HuH-7 (cell line): ENCODE measurements around the gene UBTD2.
A peak's percentile ranks its signal among the peaks of the same experiment; 100 is the strongest.
"Not testable (repeated sequence)": the region's sequence is repeated elsewhere in the genome, so short reads cannot be mapped to it uniquely, and the experiment has no call there.

Experiments used
- DNase-seq: peaks from one replicate; pipeline ENCODE4 v3.0.0; 2011; ENCODE audit warnings: low spot score

The UBTD2 gene

DNA sequence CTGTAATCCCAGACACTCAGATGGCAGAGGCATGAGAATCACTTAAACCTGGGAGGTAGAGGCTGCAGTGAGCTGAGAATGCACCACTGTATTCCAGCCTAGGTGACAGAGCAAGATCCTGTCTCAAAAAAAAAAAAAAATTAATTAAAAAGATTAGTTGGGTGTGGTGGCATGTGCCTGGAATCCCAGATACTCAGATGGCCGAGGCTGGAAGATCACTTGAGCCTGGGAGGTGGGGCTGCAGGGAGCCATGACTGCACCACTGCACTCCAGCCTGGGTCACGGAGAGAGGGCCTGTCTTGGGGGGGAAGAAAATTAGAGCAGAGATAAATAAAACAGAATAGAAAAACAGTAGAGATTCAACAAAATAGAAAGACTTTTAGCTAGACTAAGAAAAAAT is 34.9 kb downstream of the UBTD2 start:
- DNase-seq: no peak

DNA sequence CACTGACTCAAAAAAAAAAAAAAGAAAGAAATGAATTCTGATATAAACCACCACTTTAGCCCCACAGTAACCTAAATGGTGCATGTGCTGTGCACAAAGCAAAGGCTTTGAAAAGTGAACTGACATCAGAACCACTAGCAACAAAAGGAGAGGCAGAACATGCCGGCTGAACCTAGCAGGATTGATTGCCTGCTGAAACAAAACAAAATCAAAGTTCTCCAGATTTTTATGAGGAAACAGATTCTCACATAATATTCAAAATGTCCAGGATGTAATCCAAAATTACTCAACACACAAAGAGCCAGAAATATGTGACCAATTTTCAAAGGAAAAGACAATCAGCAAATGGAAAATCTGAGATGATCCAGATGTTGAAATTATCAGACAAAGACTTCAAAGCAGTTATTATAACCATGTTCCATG is 37.9 kb downstream of the UBTD2 start:
- DNase-seq: no peak

DNA sequence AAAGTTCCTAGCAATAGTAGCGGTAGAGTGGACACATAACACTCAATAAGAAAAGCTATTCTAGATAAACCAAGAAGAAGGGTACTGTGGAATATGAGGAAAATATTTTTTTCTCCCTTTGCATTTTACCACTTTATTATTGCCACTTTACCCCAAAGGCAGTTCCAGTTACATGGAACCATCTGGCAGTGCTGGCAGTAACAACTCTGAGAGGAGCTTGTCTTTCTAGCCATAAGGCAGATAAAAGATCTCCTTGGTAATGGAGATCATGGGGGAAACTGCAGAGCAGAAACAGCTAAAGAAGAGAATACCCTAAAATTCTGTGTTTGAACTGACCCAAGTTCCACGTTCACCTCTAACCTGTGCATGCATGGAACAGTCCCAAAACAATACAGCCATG is 38.5 kb downstream of the UBTD2 start:
- DNase-seq: no peak

DNA sequence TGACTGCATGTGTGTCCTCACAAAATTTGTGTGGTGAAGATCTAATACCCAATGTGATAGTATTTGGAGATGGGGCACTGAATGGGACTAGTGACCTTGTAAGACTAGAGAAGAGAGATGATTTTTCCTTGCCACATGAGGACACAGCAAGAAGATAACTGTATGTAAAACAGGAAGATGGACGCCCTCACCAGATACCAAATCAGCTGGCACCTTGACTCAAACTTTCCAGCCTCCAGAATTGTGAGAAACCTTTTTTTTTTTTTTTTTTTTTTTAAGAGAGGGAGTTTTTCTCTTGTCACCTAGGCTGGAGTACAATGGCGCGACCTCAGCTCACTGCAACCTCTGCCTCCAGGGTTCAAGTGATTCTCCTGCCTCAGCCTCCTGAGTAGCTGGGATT is 40.3 kb downstream of the UBTD2 start:
- DNase-seq: no peak

DNA sequence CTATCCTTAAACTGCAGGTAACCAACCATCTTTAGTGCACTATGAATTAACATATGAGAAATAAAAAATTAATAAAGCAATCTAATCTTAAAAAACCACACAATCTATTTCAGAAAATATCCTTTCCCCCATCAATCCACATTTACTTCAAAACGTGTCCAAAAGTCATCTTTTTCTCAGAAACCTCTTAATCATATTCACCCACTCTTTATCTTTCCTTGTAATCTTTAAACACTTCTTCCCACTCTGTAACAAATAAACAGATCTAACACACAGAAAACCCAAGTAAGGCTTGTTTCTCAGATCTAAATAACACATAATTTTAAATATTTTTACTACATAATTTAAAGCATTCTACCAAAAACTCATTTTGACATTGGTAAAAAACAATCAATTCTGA is 45.2 kb downstream of the UBTD2 start:
- DNase-seq: no peak

DNA sequence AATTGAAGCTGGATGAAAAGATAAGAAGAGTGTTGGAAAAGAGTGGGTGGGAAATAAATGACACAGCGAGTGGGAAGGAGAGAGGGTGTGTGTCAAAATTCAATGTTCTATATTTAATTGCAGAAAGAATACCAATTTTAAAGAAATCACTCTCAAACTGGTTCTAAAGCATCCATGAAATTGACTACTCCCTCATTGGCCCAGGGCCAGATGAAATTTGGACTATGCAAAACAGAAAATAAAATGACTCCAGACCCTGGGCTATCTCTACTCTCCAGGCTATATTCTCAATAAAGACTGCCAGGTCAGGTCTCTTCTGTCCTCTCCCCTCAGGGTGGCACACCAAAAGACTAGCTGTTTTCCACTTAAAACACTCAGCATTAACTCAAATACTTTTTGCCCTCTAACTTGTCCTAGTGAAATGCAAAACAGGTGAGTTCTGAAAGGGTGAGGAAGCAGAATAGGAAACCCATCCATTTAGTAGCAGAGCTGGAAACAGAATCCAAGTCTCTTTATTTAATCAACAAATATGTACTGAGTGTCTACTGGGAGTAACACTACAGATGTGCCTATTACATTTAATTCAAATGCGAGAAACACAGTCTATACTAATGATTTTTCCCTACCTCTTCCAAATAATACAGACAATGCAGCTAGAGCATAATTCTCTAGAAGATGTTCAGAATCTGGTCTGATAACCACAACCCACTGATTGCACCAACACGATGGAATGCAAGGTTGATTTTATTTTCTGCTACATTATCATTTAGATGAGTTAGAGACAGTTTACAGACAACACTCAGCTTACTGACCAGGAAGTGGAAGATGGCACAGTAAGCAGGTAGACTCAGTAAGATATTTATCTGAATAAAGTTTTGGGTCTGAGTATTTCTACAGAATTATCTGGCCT is 47.5 kb downstream of the UBTD2 start:
- peak; percentile 11 for DNase-seq

DNA sequence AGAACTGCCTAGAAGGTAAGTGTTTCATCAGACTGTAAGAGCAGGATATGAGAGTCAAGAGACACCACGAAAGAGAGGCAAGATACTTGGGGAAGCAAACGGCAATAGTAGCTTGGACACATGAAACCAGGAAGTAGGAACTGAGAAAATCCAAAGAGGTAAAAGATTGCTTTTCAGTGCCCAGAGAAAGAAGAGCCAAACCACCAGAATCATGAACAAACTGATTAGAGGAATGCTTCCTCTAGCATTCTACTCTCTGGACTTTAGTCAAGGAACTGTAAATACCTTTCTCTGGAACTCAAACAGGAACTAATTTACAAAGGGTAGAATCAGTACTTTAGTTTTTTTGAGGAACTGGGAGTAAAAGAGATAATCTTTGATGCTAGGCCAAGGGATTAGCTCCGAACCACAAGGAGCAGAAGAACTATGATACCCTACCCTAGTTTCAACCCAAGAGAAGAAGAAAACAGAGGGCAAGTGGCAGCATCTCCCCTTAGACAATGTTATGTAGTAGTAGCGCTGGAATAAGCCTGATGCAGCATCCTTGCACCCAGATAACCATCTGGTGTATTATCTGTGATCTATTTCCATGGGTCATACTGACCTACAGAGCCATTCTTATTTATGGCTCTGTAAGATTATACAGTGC is 48.3 kb downstream of the UBTD2 start:
- DNase-seq: peak; percentile 20

DNA sequence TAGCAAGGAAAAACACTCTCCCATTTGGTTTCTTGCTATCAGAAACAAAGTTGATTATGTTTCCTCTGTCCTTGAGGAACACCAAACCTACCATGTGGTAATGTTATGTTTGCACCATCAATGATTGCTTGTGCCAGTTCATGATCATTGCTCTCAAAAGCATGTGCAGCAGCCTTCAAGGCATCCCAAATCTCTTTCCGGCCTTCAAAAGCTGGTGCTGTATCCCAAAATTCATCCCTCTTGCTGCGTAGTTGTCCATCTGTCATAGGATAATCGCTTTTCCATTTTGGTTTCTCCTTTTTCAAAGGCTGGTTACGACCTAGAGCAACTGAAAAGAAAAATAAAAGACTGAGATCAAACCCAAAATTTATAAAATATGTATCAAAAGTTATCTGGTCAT is 49.5 kb downstream of the UBTD2 start:
- no peak for DNase-seq

DNA sequence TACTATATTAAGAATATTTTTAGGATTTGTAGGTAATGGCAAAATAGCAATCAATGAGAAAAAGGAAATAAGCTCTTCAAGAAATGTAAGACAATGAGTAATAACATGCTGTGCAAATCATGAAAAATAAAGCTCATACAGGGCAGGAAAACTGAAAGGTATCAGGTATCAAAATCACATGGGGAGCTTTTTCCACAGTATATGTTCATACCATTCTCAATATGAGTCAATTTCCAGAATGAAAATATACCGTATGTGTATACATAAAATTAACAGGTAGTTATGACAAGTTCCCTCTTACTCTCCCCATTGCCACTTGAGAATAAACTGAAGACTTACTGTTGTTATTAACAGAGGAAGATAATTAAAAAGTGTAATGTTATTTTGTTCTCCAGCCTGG is 53.7 kb downstream of the UBTD2 start:
- DNase-seq: no peak

DNA sequence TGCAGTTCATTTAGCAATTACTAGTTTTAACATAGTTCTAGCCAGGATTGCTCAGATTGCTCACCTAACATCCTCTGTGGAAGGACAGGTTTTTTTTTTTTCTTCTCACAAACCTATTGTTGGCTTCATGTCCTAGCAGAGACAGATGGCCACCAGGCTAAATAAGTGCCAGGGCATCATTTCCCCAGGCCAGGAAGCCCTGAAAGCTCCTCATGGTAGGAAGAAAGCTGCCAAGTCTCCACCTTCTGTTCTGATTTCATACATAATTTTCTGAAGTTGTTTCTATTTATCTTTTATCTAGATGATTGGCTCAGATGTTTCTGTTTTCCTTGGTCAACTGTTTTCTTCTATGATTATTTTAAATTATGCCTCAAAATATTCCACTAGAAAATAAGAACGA is 58.6 kb downstream of the UBTD2 start:
- DNase-seq: no peak

DNA sequence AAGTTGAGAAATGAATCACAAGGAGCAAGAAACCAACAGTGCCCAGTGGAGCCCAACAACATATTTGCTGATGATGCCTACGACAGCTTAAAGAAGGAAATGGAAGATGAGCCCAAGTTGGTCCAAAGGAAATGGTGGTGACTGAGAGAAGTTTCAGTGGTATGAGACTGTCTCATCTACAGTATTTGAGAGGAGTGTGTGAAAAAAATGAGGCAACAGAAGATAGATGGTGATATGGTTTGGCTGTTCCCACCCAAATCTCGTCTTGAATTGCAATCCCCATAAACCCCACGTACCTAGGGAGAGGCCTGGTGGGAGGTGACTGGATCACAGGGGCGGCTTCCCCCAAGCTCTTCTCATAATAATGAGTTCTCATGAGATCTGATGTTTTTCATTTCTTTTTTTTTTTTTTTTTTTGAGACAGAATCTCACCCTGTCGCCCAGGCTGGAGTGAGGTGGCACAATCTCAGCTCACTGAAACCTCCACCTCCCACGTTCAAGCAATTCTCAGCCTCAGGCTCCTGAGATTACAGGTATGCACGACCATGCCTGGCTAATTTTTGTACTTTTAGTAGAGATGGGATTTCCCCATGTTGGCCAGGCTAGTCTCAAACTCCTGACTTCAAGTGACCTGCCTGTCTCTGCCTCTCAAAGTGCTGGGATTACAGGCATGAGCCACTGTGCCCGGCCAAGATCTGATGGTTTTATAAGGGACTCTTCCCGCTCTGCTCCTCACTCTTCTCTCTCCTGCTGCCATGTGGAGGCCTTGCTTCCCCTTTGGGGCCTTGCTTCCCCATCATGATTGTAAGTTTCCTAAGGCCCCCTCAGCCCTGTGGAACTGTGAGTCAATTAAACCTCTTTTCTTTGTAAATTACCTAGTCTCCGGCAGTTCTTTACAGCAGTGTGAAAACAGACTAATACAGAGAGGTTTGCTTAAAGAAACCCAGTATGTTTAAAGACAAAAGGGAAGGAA is 59.4 kb downstream of the UBTD2 start:
- DNase-seq: no peak

DNA sequence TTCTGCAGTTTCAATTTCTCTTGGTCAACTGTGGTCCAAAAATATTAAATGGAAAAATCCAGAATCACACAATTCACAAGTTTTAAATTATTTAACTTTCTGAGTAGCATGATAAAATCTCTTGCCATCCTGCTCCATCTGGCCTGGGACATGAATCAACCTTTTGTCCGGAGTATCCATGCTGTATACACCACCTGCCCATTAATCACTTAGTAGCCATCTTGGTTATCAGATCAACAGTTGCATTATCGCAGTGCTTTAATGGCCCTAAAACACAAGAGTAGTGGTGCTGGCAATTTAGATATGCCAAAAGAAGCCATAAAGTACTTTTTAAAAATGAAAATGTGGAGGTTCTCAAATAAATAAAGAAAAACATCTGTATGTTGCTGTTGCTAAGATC is 64.3 kb downstream of the UBTD2 start:
- DNase-seq: no peak

DNA sequence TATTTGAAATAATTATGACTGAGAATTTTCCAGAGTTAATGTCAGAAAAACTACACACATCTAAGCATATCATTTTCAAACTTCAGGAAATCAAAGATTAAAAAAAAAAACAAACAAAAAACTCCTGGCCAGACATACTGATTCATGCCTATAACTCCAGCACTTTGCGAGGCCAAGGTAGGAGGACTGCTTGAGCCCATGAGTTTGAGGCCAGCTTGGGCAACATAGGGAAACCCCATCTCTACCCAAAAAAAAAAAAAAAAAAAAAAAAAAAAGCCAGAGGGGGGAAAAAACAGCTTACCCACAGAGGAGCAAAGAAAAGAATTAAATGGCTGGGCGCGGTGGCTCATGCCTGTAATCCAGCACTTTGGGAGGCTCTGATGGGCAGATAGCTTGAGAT is 67.2 kb downstream of the UBTD2 start:
- DNase-seq: no peak

DNA sequence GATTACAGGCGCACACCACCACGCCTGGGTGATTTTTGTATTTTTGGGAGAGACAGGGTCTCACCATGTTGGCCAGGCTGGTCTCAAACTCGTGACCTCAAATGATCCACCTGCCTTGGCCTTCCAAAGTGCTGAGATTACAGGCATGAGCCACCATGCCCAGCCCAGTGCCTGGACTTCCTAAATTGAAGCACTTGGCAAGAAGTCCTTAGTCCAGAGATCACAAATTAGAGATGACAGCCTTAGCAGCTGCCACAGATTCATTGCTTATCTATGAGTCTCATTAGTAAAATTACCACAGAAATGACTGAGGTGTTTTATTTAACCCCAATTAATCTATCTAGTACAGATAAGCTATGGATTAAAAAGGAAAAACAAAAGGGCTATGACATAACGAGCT is 70.4 kb downstream of the UBTD2 start:
- no peak for DNase-seq

DNA sequence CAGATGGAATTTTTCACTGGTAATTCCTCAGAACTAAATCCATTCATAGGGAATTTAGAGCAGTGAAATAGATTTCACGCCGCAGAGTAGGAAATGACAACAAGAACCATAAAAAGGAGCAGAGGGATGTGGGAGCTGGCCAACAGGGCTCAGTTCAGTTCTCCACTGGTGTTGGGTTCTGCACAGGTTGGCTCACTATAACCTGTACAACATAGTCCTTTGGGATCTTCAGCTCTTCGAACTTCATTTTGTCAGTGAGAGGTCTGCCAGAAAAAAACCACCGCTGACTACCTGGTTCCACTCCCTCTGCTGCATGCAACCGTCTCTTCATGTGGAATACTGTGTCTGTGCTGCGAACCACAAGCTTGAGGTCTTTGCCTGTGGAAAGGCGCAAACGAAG is 71.9 kb downstream of the UBTD2 start:
- DNase-seq: no peak

DNA sequence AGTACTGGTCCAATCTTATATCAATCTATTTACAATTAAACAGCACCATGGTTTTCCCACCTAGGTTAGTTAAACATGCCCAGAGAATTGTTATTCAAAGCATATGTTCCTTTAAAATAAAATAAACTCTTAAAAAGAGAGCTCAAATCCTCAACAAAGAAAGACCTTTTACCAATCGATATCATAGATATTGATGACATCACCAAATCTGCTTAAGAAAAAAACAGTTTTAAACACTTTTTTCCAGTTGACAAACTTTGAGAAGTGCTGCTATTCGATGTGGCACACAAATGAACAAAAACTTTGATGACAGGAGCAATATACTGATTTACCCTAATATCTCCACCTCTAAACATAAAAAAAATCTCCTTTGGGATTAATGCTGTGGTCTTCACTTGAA is 73.8 kb downstream of the UBTD2 start:
- DNase-seq: no peak

DNA sequence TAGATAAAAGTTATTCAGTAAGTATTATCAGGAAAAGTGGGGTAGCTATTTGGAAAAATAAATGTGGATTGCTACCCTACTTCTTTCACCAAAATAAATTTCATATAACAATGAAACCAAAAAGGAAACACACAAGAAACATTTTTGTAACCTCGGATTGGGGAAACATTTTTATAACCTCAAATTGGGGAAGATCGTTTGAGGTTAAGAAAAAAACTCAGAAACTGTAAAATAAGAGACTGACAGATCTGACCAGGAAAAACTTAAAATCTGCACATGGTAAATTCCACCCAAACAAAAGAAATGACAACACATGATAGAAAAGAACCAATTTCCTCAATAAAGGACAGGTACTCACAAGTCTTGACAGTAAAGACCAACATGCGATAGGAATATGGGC is 76.1 kb downstream of the UBTD2 start:
- DNase-seq: no peak

DNA sequence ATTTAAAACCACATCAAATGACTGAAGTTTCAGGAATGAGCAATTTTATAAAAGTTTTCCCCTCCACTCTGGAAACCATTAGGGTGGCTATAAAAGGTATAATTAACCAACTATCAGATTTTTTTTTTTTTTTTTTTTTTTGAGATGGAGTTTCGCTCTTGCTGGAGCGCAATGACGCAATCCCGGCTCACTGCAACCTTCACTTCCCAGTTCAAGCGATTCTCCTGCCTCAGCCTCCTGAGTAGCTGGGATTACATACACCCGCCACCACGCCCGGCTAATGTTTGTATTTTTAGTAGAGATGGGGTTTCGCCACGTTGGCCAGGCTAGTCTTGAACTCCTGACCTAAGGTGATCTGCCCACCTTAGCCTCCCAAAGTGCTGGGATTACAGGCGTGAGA is 77.6 kb downstream of the UBTD2 start:
- not testable (repeated sequence) for DNase-seq

DNA sequence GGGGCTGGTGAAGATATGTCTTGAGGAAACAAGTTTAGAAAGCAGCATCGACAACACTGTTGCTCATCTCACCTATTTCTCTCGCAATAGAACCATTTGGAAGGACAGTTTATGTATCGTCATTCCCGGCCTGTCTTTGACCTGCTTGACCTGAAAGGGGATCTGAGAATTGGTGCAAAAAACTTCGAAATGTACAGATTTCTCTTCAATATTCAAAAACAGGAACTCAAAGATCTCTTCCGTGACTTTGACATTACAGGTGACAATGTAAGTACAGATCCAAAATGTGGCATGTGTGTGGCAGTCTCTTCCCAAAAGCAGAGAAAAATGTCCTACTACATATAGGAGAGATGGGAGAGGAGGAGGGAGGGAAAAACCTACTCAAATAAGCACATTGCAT is 83.1 kb downstream of the UBTD2 start:
- no peak for DNase-seq

DNA sequence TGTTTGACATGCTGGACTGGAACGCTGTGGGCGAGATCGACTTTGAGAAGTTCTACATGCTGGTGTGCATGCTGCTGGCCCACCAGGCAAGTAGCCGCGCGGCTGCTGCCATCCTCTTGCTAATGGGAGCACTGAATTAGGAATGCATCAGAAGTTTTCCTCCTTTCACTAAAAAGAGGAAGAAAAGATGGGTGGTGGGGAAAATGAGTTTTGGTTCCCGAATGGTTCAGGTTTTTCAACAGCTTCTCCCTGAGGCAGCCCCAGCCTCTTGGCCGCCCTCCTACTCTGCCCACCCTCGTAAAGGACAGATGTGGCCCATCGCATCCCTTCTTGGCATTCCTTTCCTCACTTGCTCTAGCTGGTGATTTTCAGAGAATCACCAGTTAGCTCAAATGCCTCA is 84.1 kb downstream of the UBTD2 start:
- DNase-seq: no peak

DNA sequence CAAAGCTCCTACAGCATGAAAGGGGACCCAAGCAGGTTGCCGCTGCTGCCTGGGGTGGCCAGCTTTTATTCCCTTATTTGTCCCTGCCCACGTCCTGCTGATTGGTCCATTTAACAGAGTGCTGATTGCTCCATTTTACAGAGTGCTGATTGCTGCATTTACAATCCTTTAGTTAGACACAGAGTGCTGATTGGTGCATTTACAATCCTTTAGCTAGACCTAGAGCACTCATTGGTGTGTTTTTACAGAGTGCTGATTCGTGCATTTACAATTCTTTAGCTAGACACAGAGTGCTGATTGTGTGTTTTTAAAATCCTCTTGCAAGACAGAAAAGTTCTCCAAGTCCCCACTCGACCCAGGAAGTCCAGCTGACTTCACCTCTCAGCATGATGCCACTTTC is 85.8 kb downstream of the UBTD2 start:
- not testable (repeated sequence) for DNase-seq

DNA sequence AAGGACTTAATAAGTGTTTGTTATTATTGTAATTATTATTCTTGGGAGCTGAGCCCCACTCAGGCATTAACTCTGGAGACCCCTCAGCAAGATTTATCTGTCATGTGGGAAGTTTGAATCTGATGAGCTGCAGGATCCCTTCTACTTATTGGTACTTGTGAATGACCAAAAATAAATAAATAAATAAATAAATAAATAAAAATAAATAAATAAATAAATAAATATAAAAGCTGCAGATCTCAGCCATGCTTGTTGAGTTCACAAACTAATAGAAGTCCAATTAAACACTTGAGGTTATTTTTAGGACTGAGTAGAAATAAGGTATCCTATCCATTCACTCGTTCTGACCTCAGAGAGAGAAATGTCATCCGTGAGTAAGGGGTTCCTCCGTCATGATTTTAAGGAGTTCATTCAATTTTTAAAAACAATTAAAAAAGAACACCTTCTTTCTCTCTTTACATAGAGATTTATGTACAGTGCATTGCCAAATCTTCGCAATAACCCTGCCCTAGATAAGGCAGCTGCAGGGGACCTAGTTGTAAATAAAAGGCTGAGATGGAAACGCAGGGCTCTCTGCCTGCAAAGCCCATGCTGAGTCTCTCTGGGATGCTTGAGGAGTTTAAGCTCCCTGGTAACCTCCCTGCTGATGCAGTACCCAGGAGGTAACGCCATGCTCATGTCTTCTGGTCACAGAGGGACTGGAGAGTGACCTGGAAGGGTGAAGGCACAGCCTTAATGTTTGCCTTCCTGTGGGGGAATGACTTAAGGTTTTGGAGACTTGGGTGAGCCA is 88.4 kb downstream of the UBTD2 start:
- DNase-seq: no peak
